Bone marrow (tissue), 2 donors: ENCODE data around the gene GREB1.

ENCODE experiments used
- DNase-seq, 2 donors: peaks; one replicate each; lab custom pipeline; 2025; lab: John Stamatoyannopoulos, UW

Gene GREB1

GRCh38 chr2:11540148-11540995 lies 6.5 kb downstream of the GREB1 start:
- no peak for DNase-seq

- no peak for DNase-seq
These were observed 7.3 kb downstream of the GREB1 start for GRCh38 chr2:11540996-11541692.

GRCh38 chr2:11541693-11542274 lies 7.9 kb downstream of the GREB1 start:
- DNase-seq, result no peak

GRCh38 chr2:11542275-11542819 lies 8.5 kb downstream of the GREB1 start:
- DNase-seq, result no peak

GRCh38 chr2:11543337-11544216 lies 9.7 kb downstream of the GREB1 start:
- DNase-seq, result no peak

- DNase-seq, result no peak
These were observed 12.2 kb downstream of the GREB1 start for GRCh38 chr2:11546072-11546471.

GRCh38 chr2:11547912-11548497 lies 14.2 kb downstream of the GREB1 start:
- no peak for DNase-seq

GRCh38 chr2:11550302-11550701 lies 16.5 kb downstream of the GREB1 start:
- DNase-seq, result no peak

- no peak for DNase-seq
These were observed 17.2 kb downstream of the GREB1 start for GRCh38 chr2:11550901-11551568.

GRCh38 chr2:11551569-11552259 lies 17.9 kb downstream of the GREB1 start:
- DNase-seq, result no peak

GRCh38 chr2:11552260-11552638 lies 18.4 kb downstream of the GREB1 start:
- DNase-seq, result no peak

- no peak for DNase-seq
These were observed 20.0 kb downstream of the GREB1 start for GRCh38 chr2:11553661-11554398.

- DNase-seq, result no peak
These were observed 20.5 kb downstream of the GREB1 start for GRCh38 chr2:11554399-11554716.

- no peak for DNase-seq
These were observed 22.4 kb downstream of the GREB1 start for GRCh38 chr2:11556101-11556806.

- DNase-seq, result no peak
These were observed 24.5 kb downstream of the GREB1 start for GRCh38 chr2:11558214-11558886.

GRCh38 chr2:11559066-11559785 lies 25.4 kb downstream of the GREB1 start:
- DNase-seq, result no peak

GRCh38 chr2:11559786-11560155 lies 25.9 kb downstream of the GREB1 start:
- no peak for DNase-seq

- DNase-seq, result no peak
These were observed 27.0 kb downstream of the GREB1 start for GRCh38 chr2:11560806-11561205.
